WERI-Rb-1 (cell line): ENCODE measurements around the gene KCNB1.

Experiments used
- DNase-seq: peaks from one replicate; pipeline ENCODE4 v3.0.0-alpha.2; 2020
- H3K27ac ChIP-seq: fragments of 250-450 bp; sonication (Bioruptor Pico); 2 replicates; pipeline ENCODE4 v1.5.1; 2020; ENCODE audit warnings: mild to moderate bottlenecking, moderate library complexity
- H3K27me3 ChIP-seq: fragments of 250-450 bp; sonication (Bioruptor Pico); 2 replicates; pipeline ENCODE4 v1.5.1; 2021; ENCODE audit warnings: mild to moderate bottlenecking, low read depth, moderate library complexity; ENCODE audit not compliant: insufficient read depth, severe bottlenecking
- H3K36me3 ChIP-seq: fragments of 250-450 bp; sonication (Bioruptor Pico); 2 replicates; pipeline ENCODE4 v1.5.1; 2020; ENCODE audit warnings: mild to moderate bottlenecking, moderate library complexity
- H3K4me3 ChIP-seq: 2 replicates; pipeline ENCODE4 v1.5.1; 2011; ENCODE audit warnings: low read depth, mild to moderate bottlenecking, control low read depth, low read length
- H3K9me3 ChIP-seq: fragments of 250-450 bp; sonication (Bioruptor Pico); 2 replicates; pipeline ENCODE4 v1.5.1; 2021; ENCODE audit warnings: mild to moderate bottlenecking, moderate library complexity; ENCODE audit not compliant: severe bottlenecking
- CTCF ChIP-seq: IDR thresholded peaks from 2 replicates; pipeline ENCODE4 v1.5.1; 2011; ENCODE audit warnings: low read depth, mild to moderate bottlenecking, control low read depth, inconsistent platforms, low read length

KCNB1 gene

GRCh38 chr20:49380337-49380780 is 102.1 kb downstream of the KCNB1 start:
- Histone ChIP-seq H3K27me3 (no peaks in the 10 kb centered on the region), H3K9me3 (no peaks in the 10 kb centered on the region), H3K27ac (no peak overlapping the region), H3K36me3 (peaks cover 7% of the 10 kb centered on the region), H3K4me3 (no peak overlapping the region)
- no peak for DNase-seq
- no peak for TF ChIP-seq CTCF

- no peak for TF ChIP-seq CTCF
- Histone ChIP-seq H3K9me3 (no peaks in the 10 kb centered on the region), H3K27ac (no peak overlapping the region), H3K36me3 (peaks cover 17% of the 10 kb centered on the region), H3K4me3 (no peak overlapping the region), H3K27me3 (no peaks in the 10 kb centered on the region)
- DNase-seq: no peak
Measured at GRCh38 chr20:49379338-49379737, 103.1 kb downstream of the KCNB1 start.

GRCh38 chr20:49377326-49377725 is 105.1 kb downstream of the KCNB1 start:
- Histone ChIP-seq H3K9me3 (no peaks in the 10 kb centered on the region), H3K36me3 (peaks cover 37% of the 10 kb centered on the region), H3K27ac (no peak overlapping the region), H3K4me3 (no peak overlapping the region), H3K27me3 (no peaks in the 10 kb centered on the region)
- no peak for TF ChIP-seq CTCF
- DNase-seq: no peak

GRCh38 chr20:49375170-49375569 is 107.3 kb downstream of the KCNB1 start:
- H3K4me3 ChIP-seq: no peak overlapping the region
- no peak for TF ChIP-seq CTCF

GRCh38 chr20:49372095-49372734 is 110.3 kb downstream of the KCNB1 start:
- no peak for TF ChIP-seq CTCF
- Histone ChIP-seq H3K9me3 (no peaks in the 10 kb centered on the region), H3K27ac (no peak overlapping the region), H3K27me3 (no peaks in the 10 kb centered on the region), H3K4me3 (no peak overlapping the region), H3K36me3 (peaks cover 47% of the 10 kb centered on the region)
- DNase-seq: no peak

More at GRCh38 chr20:49375170-49375569, 107.3 kb downstream of the KCNB1 start:
- Histone ChIP-seq H3K9me3 (no peaks in the 10 kb centered on the region), H3K36me3 (peaks cover 47% of the 10 kb centered on the region), H3K27ac (no peak overlapping the region), H3K27me3 (no peaks in the 10 kb centered on the region)
- no peak for DNase-seq

- TF ChIP-seq CTCF: no peak
- no peak for DNase-seq
- Histone ChIP-seq H3K4me3 (no peak overlapping the region), H3K27me3 (no peaks in the 10 kb centered on the region), H3K9me3 (no peaks in the 10 kb centered on the region), H3K27ac (no peak overlapping the region), H3K36me3 (peaks cover 28% of the 10 kb centered on the region)
Measured at GRCh38 chr20:49368596-49368995, 113.9 kb downstream of the KCNB1 start.
